Chondrocyte (in vitro differentiated cells): Measurements from ENCODE around the gene MEN1. TPM values are rescaled to one million over a fixed set of nuclear protein-coding genes. Genes with fewer than 3 reads are reported as not detected.

Source experiments
- DNase-seq: peaks from one replicate; pipeline ENCODE4 v3.0.0; 2021; ENCODE audit warnings: mixed read lengths, low spot score
- H3K27ac Mint-ChIP-seq: one replicate; pipeline ENCODE4 v1.8.0; 2021; ENCODE audit warnings: mild to moderate bottlenecking, moderate library complexity, mixed read lengths; ENCODE audit not compliant: unreplicated experiment
- H3K27me3 Mint-ChIP-seq: 2 replicates; pipeline ENCODE4 v1.8.0; 2021; ENCODE audit warnings: low read depth, mixed read lengths
- H3K36me3 Mint-ChIP-seq: 2 replicates; pipeline ENCODE4 v1.8.0; 2021; ENCODE audit warnings: low read depth, mixed read lengths
- H3K4me1 Mint-ChIP-seq: 2 replicates; pipeline ENCODE4 v1.8.0; 2021; ENCODE audit warnings: low read depth, mild to moderate bottlenecking, mixed read lengths
- H3K4me3 Mint-ChIP-seq: one replicate; pipeline ENCODE4 v1.8.0; 2021; ENCODE audit warnings: mild to moderate bottlenecking, moderate library complexity, mixed read lengths; ENCODE audit not compliant: unreplicated experiment
- H3K9me3 Mint-ChIP-seq: 2 replicates; pipeline ENCODE4 v1.8.0; 2021; ENCODE audit warnings: low read depth, mixed read lengths
- total RNA-seq: library from RNA; stranded (reverse); gene quantifications from 3 replicates; pipeline ENCODE4 v1.2.1, GENCODE V29; 2021
- TF ChIP-seq, protein P1 (sequence below): fragments of 200-600 bp; sonication (generic); IDR thresholded peaks from 2 replicates; pipeline ENCODE4 v1.5.0; 2021; ENCODE audit warnings: antibody characterized with exemption, mild to moderate bottlenecking, moderate library complexity

MEN1 gene
- total RNA-seq, 1 donor from 2014 or later = 19.5 TPM

DNA sequence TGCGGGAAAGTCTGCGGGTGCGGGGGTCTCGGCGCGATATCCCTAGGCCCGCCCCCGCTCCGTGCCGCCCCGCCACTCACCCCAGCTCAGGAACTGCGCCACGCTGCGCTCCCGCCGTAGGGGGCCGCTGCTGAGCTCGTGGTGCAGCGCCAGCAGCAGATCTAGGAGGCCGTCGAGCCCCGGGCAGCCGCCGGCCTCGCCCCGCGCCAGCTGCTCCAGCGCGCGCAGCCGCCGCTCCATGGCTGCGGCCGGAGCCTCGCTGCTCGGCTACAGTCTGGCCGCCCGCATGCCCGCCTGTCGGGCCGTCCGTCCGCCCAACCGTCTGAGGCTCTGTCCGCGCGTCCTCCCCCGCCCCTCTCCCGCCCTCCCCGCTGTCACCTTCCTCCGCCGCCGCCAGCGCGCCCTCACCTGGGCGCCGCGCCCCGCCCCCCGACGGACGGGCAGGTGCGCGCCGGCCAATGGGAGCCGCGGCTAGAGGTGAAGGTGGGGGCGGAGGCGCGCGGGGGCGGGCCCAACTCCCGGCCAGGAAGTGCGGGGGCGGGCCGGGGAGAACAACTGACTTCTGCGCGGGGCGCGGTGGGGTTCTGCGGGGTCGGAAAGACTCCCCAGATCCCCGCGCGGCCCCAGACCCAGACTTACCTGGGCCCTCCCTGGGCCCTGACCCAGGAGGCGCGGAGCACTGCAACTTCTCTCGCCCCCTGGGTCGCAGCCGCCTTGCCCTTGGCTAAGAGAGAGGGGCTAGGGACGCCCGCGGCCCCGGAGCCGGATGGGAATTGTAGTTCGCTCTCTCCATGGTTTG lies 34.2 kb upstream of the MEN1 start, which contains the start of gene CDC42BPG:
TSS of gene CDC42BPG (minus strand) at position 324 of the 799 bp plus-strand sequence. CDS start at position 240, 84 bp downstream.
- H3K27ac Mint-ChIP-seq = peak within 1 kb of the TSS; percentile 45
- peak; percentile 77 for DNase-seq

DNA sequence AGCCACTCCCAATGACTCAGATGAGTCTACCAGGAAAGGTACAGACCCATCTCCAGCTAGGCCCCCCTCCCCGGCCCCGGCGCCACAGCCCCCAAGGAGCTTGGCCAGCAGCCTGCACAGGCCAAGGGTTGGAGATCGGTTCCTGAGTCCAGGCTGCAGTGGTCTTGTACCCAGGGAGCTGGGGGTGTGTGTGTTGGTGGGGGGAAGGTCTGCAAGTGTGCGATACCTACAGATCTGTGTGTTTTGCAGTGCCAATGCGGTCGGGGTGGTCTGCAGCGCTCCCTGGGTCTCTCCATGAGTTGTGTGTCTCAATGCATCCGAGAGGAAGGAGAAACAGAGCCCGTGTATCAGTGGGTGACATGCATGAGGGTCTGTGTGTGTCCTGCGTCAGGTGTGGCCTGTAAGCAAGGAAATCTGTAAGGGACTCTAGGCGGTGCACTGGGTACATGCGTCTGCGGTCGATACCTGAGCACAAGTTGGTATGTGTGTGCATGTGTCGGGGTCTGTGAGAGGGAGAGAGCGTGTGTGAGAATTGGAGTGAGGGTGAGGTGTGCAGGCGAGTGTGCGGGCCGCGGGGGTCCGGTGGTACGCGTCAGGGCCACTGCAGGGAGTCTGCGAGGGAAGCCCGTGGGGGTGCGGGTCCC lies 33.5 kb upstream of the MEN1 start:
- peaks cover 12% of the 10 kb centered on the region for H3K4me1 Mint-ChIP-seq
- H3K9me3 Mint-ChIP-seq = no peaks in the 10 kb centered on the region
- no peak for DNase-seq
- no peaks in the 10 kb centered on the region for H3K27me3 Mint-ChIP-seq
- TF ChIP-seq, protein P1, sequence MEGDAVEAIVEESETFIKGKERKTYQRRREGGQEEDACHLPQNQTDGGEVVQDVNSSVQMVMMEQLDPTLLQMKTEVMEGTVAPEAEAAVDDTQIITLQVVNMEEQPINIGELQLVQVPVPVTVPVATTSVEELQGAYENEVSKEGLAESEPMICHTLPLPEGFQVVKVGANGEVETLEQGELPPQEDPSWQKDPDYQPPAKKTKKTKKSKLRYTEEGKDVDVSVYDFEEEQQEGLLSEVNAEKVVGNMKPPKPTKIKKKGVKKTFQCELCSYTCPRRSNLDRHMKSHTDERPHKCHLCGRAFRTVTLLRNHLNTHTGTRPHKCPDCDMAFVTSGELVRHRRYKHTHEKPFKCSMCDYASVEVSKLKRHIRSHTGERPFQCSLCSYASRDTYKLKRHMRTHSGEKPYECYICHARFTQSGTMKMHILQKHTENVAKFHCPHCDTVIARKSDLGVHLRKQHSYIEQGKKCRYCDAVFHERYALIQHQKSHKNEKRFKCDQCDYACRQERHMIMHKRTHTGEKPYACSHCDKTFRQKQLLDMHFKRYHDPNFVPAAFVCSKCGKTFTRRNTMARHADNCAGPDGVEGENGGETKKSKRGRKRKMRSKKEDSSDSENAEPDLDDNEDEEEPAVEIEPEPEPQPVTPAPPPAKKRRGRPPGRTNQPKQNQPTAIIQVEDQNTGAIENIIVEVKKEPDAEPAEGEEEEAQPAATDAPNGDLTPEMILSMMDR = no peak
- no peak overlapping the region for H3K27ac Mint-ChIP-seq
- H3K36me3 Mint-ChIP-seq = no peaks in the 10 kb centered on the region
- H3K4me3 Mint-ChIP-seq = peak overlapping the region; percentile 45

More for the DNA sequence above, 34.2 kb upstream of the MEN1 start, which contains the start of gene CDC42BPG:
- TF ChIP-seq, protein P1 = peak; percentile 81
- Mint-ChIP-seq H3K9me3 (no peaks in the 10 kb centered on the region), H3K36me3 (no peaks in the 10 kb centered on the region), H3K27me3 (no peaks in the 10 kb centered on the region), H3K4me1 (peaks cover 12% of the 10 kb centered on the region), H3K4me3 (peak within 1 kb of the TSS; percentile 45)

DNA sequence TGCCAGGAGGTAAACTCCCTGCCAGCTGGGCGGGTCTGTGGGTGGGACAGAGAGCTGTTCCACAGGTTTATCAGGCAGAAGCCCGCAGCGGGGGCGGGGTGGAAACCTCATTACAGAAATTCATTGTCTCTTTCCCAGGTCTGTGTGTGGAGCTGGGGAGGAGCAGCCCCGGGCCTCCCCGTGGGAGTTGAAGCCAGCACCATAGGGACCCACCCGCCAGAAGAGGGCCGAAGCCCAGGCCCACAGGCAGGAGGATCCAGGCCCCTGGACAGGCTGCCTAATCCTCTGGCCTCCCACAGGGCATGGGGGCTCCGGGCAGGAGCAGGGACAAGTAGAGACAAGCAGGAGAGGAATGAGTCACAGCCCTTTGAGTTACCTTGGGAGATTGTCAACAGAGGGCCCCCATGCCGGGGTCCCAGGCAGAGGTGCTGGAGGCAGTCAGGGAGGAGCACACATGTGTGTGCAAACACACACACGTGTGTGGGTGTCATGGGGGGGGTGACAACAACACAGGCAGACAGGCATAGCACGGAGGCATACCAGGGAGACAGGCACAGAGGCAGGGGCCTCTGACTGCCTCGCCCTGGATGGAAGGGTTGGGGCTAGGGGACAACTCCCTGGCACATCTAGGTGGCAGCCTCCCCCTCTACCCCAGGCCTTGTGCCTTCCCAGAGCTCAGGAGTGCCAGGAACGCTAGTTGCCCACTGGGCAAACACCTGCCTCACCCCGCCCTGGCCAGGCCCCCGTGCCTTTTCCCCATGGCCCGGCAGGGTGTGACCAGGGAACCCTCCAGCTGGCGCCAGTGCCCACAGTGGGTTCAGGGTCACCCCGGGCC lies 32.7 kb upstream of the MEN1 start:
- Mint-ChIP-seq H3K4me3 (no peak overlapping the region), H3K9me3 (no peaks in the 10 kb centered on the region), H3K27ac (no peak overlapping the region), H3K27me3 (no peaks in the 10 kb centered on the region), H3K4me1 (peaks cover 12% of the 10 kb centered on the region), H3K36me3 (no peaks in the 10 kb centered on the region)
- DNase-seq = peak; percentile 85
- TF ChIP-seq, protein P1 = no peak

DNA sequence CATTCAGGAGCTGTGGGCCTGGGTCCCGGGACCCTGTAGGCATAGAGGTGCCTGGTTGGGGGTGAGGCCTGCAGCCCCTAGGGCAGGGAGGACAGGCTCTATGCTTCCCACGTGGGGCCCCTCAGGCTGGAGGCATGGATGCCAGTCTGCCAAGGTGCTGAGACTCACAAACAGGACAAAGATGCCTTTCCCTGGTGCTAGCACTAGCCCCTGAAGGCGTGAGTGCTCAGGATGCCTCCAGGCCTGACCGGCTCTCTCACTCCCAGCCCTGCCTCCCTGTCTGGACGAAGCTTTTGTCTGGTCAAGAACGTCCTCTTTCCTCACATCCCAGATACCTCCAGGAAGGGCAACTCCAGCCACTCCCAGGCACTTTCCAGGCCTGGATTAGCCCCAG lies 32.0 kb upstream of the MEN1 start:
- Mint-ChIP-seq H3K4me1 (peaks cover 10% of the 10 kb centered on the region), H3K36me3 (no peaks in the 10 kb centered on the region), H3K27me3 (no peaks in the 10 kb centered on the region), H3K4me3 (no peak overlapping the region), H3K27ac (no peak overlapping the region), H3K9me3 (no peaks in the 10 kb centered on the region)
- DNase-seq = no peak
- TF ChIP-seq, protein P1 = no peak
